ENCODE measurements around the gene NOG. TPM values are rescaled to one million over a fixed set of nuclear protein-coding genes. Genes with fewer than 3 reads are reported as not detected.

NOG gene
- total RNA-seq, 2 experiments from 2014 or later: 0.63 to 0.95 TPM

GRCh38 chr17:56616239-56616638 lies 22.7 kb downstream of the NOG start:
- CTCF ChIA-PET: no interaction called here
- Mint-ChIP-seq H3K4me1 (ENCODE audit: low read depth) (no peaks in the 10 kb centered on the region), H3K27ac (no peak overlapping the region), H3K27me3 (ENCODE audit: low read depth) (peaks cover 3% of the 10 kb centered on the region), H3K4me3 (no peak overlapping the region), H3K36me3 (ENCODE audit: low read depth) (no peaks in the 10 kb centered on the region), H3K9me3 (ENCODE audit: insufficient read depth) (no peaks in the 10 kb centered on the region)
- DNase-seq (no peak), ATAC-seq (no peak)
- POLR2A ChIA-PET: no interaction called here

GRCh38 chr17:56623383-56623782 lies 29.9 kb downstream of the NOG start:
- ChIA-PET CTCF (interaction anchor here (1.2 to 2.1 kb wide), 2 partner anchors 30 to 92 kb away, joined by 4 to 8 read pairs; partner anchors contain the start of gene NOG), POLR2A (no interaction called here)
- Mint-ChIP-seq H3K9me3 (ENCODE audit: insufficient read depth) (no peaks in the 10 kb centered on the region), H3K36me3 (ENCODE audit: low read depth) (no peaks in the 10 kb centered on the region), H3K27ac (no peak overlapping the region), H3K4me1 (ENCODE audit: low read depth) (no peaks in the 10 kb centered on the region), H3K27me3 (ENCODE audit: low read depth) (peaks cover 8% of the 10 kb centered on the region), H3K4me3 (no peak overlapping the region)
- DNase-seq (no peak), ATAC-seq (no peak)

- no peak for ATAC-seq
- Mint-ChIP-seq H3K27ac (no peak overlapping the region), H3K4me1 (ENCODE audit: low read depth) (no peaks in the 10 kb centered on the region), H3K4me3 (no peak overlapping the region), H3K36me3 (ENCODE audit: low read depth) (no peaks in the 10 kb centered on the region), H3K27me3 (ENCODE audit: low read depth) (peaks cover 8% of the 10 kb centered on the region), H3K9me3 (ENCODE audit: insufficient read depth) (no peaks in the 10 kb centered on the region)
- no peak for DNase-seq
- ChIA-PET POLR2A (no interaction called here), CTCF (interaction anchor here (2.1 kb wide), 1 partner anchor 91 kb away, joined by 8 read pairs; no protein-coding TSS in a partner anchor)
These were observed 30.8 kb downstream of the NOG start for GRCh38 chr17:56624309-56624708.

- no peak for DNase-seq
- H3K27me3 Mint-ChIP-seq (ENCODE audit: low read depth): peaks cover 8% of the 10 kb centered on the region
- no peak overlapping the region for H3K27ac Mint-ChIP-seq
- ChIA-PET POLR2A (no interaction called here), CTCF (interaction anchor here (2.1 kb wide), 1 partner anchor 91 kb away, joined by 8 read pairs; no protein-coding TSS in a partner anchor)
- H3K9me3 Mint-ChIP-seq (ENCODE audit: insufficient read depth): no peaks in the 10 kb centered on the region
- no peak for ATAC-seq
- no peaks in the 10 kb centered on the region for H3K36me3 Mint-ChIP-seq (ENCODE audit: low read depth)
- no peak overlapping the region for H3K4me3 Mint-ChIP-seq
- no peaks in the 10 kb centered on the region for H3K4me1 Mint-ChIP-seq (ENCODE audit: low read depth)
These were observed 31.4 kb downstream of the NOG start for GRCh38 chr17:56624912-56625311.

- no peak for DNase-seq
- Mint-ChIP-seq H3K4me3 (no peak overlapping the region), H3K27ac (no peak overlapping the region), H3K27me3 (ENCODE audit: low read depth) (peaks cover 4% of the 10 kb centered on the region), H3K36me3 (ENCODE audit: low read depth) (no peaks in the 10 kb centered on the region), H3K4me1 (ENCODE audit: low read depth) (no peaks in the 10 kb centered on the region), H3K9me3 (ENCODE audit: insufficient read depth) (no peaks in the 10 kb centered on the region)
- CTCF ChIA-PET: interaction anchor here (0.7 to 1.3 kb wide), 6 partner anchors 11 to 88 kb away, joined by 3 to 4 read pairs (median 3); no protein-coding TSS in a partner anchor
- ATAC-seq: peak; percentile 44
- POLR2A ChIA-PET: no interaction called here
These were observed 36.1 kb downstream of the NOG start for GRCh38 chr17:56629531-56630075.

- ChIA-PET CTCF (interaction anchor here (0.8 to 1.3 kb wide), 3 partner anchors 23 to 33 kb away, joined by 3 read pairs; no protein-coding TSS in a partner anchor), POLR2A (no interaction called here)
- H3K4me3 Mint-ChIP-seq: no peak overlapping the region
- no peaks in the 10 kb centered on the region for H3K4me1 Mint-ChIP-seq (ENCODE audit: low read depth)
- H3K27ac Mint-ChIP-seq: no peak overlapping the region
- DNase-seq: no peak
- H3K9me3 Mint-ChIP-seq (ENCODE audit: insufficient read depth): no peaks in the 10 kb centered on the region
- H3K36me3 Mint-ChIP-seq (ENCODE audit: low read depth): no peaks in the 10 kb centered on the region
- H3K27me3 Mint-ChIP-seq (ENCODE audit: low read depth): peaks cover 4% of the 10 kb centered on the region
- no peak for ATAC-seq
These were observed 36.7 kb downstream of the NOG start for GRCh38 chr17:56630202-56630601.

- no peaks in the 10 kb centered on the region for H3K9me3 Mint-ChIP-seq (ENCODE audit: insufficient read depth)
- ChIA-PET CTCF (no interaction called here), POLR2A (no interaction called here)
- H3K27me3 Mint-ChIP-seq (ENCODE audit: low read depth): no peaks in the 10 kb centered on the region
- ATAC-seq: no peak
- no peaks in the 10 kb centered on the region for H3K4me1 Mint-ChIP-seq (ENCODE audit: low read depth)
- no peak overlapping the region for H3K4me3 Mint-ChIP-seq
- H3K36me3 Mint-ChIP-seq (ENCODE audit: low read depth): no peaks in the 10 kb centered on the region
- DNase-seq: no peak
- H3K27ac Mint-ChIP-seq: no peak overlapping the region
These were observed 40.2 kb downstream of the NOG start for GRCh38 chr17:56633681-56634080.

- CTCF ChIA-PET: no interaction called here
- Mint-ChIP-seq H3K36me3 (ENCODE audit: low read depth) (no peaks in the 10 kb centered on the region), H3K27ac (no peak overlapping the region), H3K4me3 (no peak overlapping the region), H3K27me3 (ENCODE audit: low read depth) (no peaks in the 10 kb centered on the region), H3K9me3 (ENCODE audit: insufficient read depth) (no peaks in the 10 kb centered on the region), H3K4me1 (ENCODE audit: low read depth) (no peaks in the 10 kb centered on the region)
- no peak for ATAC-seq
- DNase-seq: no peak
- POLR2A ChIA-PET: no interaction called here
These were observed 42.1 kb downstream of the NOG start for GRCh38 chr17:56635641-56636040.

GRCh38 chr17:56636265-56636664 lies 42.8 kb downstream of the NOG start:
- Mint-ChIP-seq H3K36me3 (ENCODE audit: low read depth) (no peaks in the 10 kb centered on the region), H3K4me3 (no peak overlapping the region), H3K27me3 (ENCODE audit: low read depth) (no peaks in the 10 kb centered on the region), H3K27ac (no peak overlapping the region), H3K9me3 (ENCODE audit: insufficient read depth) (no peaks in the 10 kb centered on the region), H3K4me1 (ENCODE audit: low read depth) (no peaks in the 10 kb centered on the region)
- ChIA-PET POLR2A (no interaction called here), CTCF (no interaction called here)
- no peak for ATAC-seq
- DNase-seq: no peak

GRCh38 chr17:56637254-56637653 lies 43.8 kb downstream of the NOG start:
- POLR2A ChIA-PET: no interaction called here
- no peaks in the 10 kb centered on the region for H3K36me3 Mint-ChIP-seq (ENCODE audit: low read depth)
- no peak overlapping the region for H3K27ac Mint-ChIP-seq
- ATAC-seq (no peak), DNase-seq (no peak)
- H3K4me3 Mint-ChIP-seq: no peak overlapping the region
- peaks cover 5% of the 10 kb centered on the region for H3K27me3 Mint-ChIP-seq (ENCODE audit: low read depth)
- H3K9me3 Mint-ChIP-seq (ENCODE audit: insufficient read depth): no peaks in the 10 kb centered on the region
- CTCF ChIA-PET: interaction anchor here (1.6 kb wide), 1 partner anchor 79 kb away, joined by 5 read pairs; no protein-coding TSS in a partner anchor
- no peaks in the 10 kb centered on the region for H3K4me1 Mint-ChIP-seq (ENCODE audit: low read depth)

- no peak for ATAC-seq
- ChIA-PET CTCF (interaction anchor here (1.6 kb wide), 1 partner anchor 77 kb away, joined by 5 read pairs; no protein-coding TSS in a partner anchor), POLR2A (no interaction called here)
- H3K36me3 Mint-ChIP-seq (ENCODE audit: low read depth): no peaks in the 10 kb centered on the region
- no peaks in the 10 kb centered on the region for H3K9me3 Mint-ChIP-seq (ENCODE audit: insufficient read depth)
- no peak overlapping the region for H3K4me3 Mint-ChIP-seq
- H3K27ac Mint-ChIP-seq: no peak overlapping the region
- no peaks in the 10 kb centered on the region for H3K4me1 Mint-ChIP-seq (ENCODE audit: low read depth)
- peaks cover 5% of the 10 kb centered on the region for H3K27me3 Mint-ChIP-seq (ENCODE audit: low read depth)
- no peak for DNase-seq
These were observed 45.1 kb downstream of the NOG start for GRCh38 chr17:56638591-56639051.

- Mint-ChIP-seq H3K4me3 (no peak overlapping the region), H3K9me3 (ENCODE audit: insufficient read depth) (no peaks in the 10 kb centered on the region), H3K27me3 (ENCODE audit: low read depth) (peaks cover 10% of the 10 kb centered on the region), H3K36me3 (ENCODE audit: low read depth) (no peaks in the 10 kb centered on the region), H3K4me1 (ENCODE audit: low read depth) (no peaks in the 10 kb centered on the region), H3K27ac (no peak overlapping the region)
- CTCF ChIA-PET: interaction anchor here (1.7 kb wide), 1 partner anchor 77 kb away, joined by 5 read pairs; no protein-coding TSS in a partner anchor
- no peak for DNase-seq
- POLR2A ChIA-PET: no interaction called here
- no peak for ATAC-seq
These were observed 46.0 kb downstream of the NOG start for GRCh38 chr17:56639517-56639916.

- no peak for ATAC-seq
- Mint-ChIP-seq H3K27ac (no peak overlapping the region), H3K4me3 (no peak overlapping the region), H3K36me3 (ENCODE audit: low read depth) (no peaks in the 10 kb centered on the region), H3K27me3 (ENCODE audit: low read depth) (peaks cover 10% of the 10 kb centered on the region), H3K4me1 (ENCODE audit: low read depth) (no peaks in the 10 kb centered on the region), H3K9me3 (ENCODE audit: insufficient read depth) (no peaks in the 10 kb centered on the region)
- DNase-seq: no peak
- CTCF ChIA-PET: interaction anchor here (0.9 to 1.7 kb wide), 2 partner anchors 48 to 76 kb away, joined by 3 to 5 read pairs; no protein-coding TSS in a partner anchor
- POLR2A ChIA-PET: no interaction called here
These were observed 46.6 kb downstream of the NOG start for GRCh38 chr17:56640116-56640515.

All from activated CD8-positive, alpha-beta T cell treated with anti-CD3 and anti-CD28 coated beads, Interleukin-2, amount 10 ng/mL, durations not matched to agents 7 days and 5 days (primary cell).